ENCODE measurements around the gene ASB14. TPM values are rescaled to one million over a fixed set of nuclear protein-coding genes. Genes with fewer than 3 reads are reported as not detected.

The ASB14 gene
- total RNA-seq, 2 donors from 2014 or later, result 2.5 TPM; not detected in 1

GRCh38 chr3:57227930-57228751 is 64.3 kb downstream of the ASB14 start:
- DNase-seq (ENCODE audit: low spot score), result peak; percentile 61
- no peaks in the 10 kb centered on the region for H3K36me3 ChIP-seq
- H3K27me3 ChIP-seq, result no peaks in the 10 kb centered on the region
- peak overlapping the region; percentile 89 to 91 for H3K27ac ChIP-seq
- no peak for TF ChIP-seq CTCF (IDR thresholded peaks at IDR 0.05)
- H3K9me3 ChIP-seq, result no peaks in the 10 kb centered on the region
- H3K4me1 ChIP-seq, result peaks cover 0 to 23% of the 10 kb centered on the region in 2 donors
- H3K4me3 ChIP-seq, result peak overlapping the region; percentile 71 to 78

GRCh38 chr3:57227204-57227929 is 65.1 kb downstream of the ASB14 start, which contains the start of gene APPL1:
Gene APPL1, plus strand, starts transcription at chr3:57227729. Its CDS starts 155 bp downstream, at chr3:57227884.
- no peaks in the 10 kb centered on the region for H3K9me3 ChIP-seq
- peaks cover 0 to 23% of the 10 kb centered on the region in 2 donors for H3K4me1 ChIP-seq
- H3K36me3 ChIP-seq, result no peaks in the 10 kb centered on the region
- H3K27me3 ChIP-seq, result no peaks in the 10 kb centered on the region
- peak within 1 kb of the TSS; percentile 89 to 91 for H3K27ac ChIP-seq
- TF ChIP-seq CTCF (IDR thresholded peaks at IDR 0.05), result no peak
- peak; percentile 85 for DNase-seq (ENCODE audit: low spot score)
- peak within 1 kb of the TSS; percentile 71 to 78 for H3K4me3 ChIP-seq

GRCh38 chr3:57226176-57226575 is 66.3 kb downstream of the ASB14 start:
- H3K36me3 ChIP-seq, result no peaks in the 10 kb centered on the region
- no peaks in the 10 kb centered on the region for H3K27me3 ChIP-seq
- no peak for TF ChIP-seq CTCF (IDR thresholded peaks at IDR 0.05)
- H3K4me1 ChIP-seq, result peaks cover 0 to 23% of the 10 kb centered on the region in 2 donors
- H3K27ac ChIP-seq, result no peak overlapping the region
- H3K9me3 ChIP-seq, result no peaks in the 10 kb centered on the region
- no peak overlapping the region for H3K4me3 ChIP-seq
- no peak for DNase-seq (ENCODE audit: low spot score)

GRCh38 chr3:57224856-57225255 is 67.6 kb downstream of the ASB14 start:
- no peaks in the 10 kb centered on the region for H3K9me3 ChIP-seq
- H3K4me1 ChIP-seq, result peaks cover 0 to 20% of the 10 kb centered on the region in 2 donors
- no peak overlapping the region for H3K27ac ChIP-seq
- DNase-seq (ENCODE audit: low spot score), result no peak
- H3K4me3 ChIP-seq, result no peak overlapping the region
- H3K27me3 ChIP-seq, result no peaks in the 10 kb centered on the region
- H3K36me3 ChIP-seq, result no peaks in the 10 kb centered on the region
- TF ChIP-seq CTCF (IDR thresholded peaks at IDR 0.05), result no peak

- Histone ChIP-seq H3K4me1 (peaks cover 0 to 4% of the 10 kb centered on the region in 2 donors), H3K4me3 (no peak overlapping the region), H3K27me3 (no peaks in the 10 kb centered on the region), H3K27ac (no peak overlapping the region), H3K36me3 (no peaks in the 10 kb centered on the region), H3K9me3 (no peaks in the 10 kb centered on the region)
- DNase-seq (ENCODE audit: low spot score), result no peak
- TF ChIP-seq CTCF (IDR thresholded peaks at IDR 0.05), result peak in 1 of 2 donors; percentile 43
Measured at GRCh38 chr3:57221883-57222282, 70.6 kb downstream of the ASB14 start.

Other genes with a start within 250 kb of the ASB14 start
- gene SPATA12, start 232.0 kb downstream of the ASB14 start, total RNA-seq, result not detected
- gene IL17RD, start 127.3 kb downstream of the ASB14 start, total RNA-seq, result 1 to 10 TPM; 2.1 to 2.8 TPM
- 1 to 10 TPM in 1 of 2 donors, under 1 TPM in 1; 0.75 to 1.2 TPM for gene HESX1, start 92.7 kb downstream of the ASB14 start, total RNA-seq
- gene APPL1, start 65.0 kb downstream of the ASB14 start, total RNA-seq, result 10 to 100 TPM; 31.6 to 38.1 TPM

All from right atrium auricular region (tissue), 2 donors.